ENCODE results near the gene ATP8A2.

DNA sequence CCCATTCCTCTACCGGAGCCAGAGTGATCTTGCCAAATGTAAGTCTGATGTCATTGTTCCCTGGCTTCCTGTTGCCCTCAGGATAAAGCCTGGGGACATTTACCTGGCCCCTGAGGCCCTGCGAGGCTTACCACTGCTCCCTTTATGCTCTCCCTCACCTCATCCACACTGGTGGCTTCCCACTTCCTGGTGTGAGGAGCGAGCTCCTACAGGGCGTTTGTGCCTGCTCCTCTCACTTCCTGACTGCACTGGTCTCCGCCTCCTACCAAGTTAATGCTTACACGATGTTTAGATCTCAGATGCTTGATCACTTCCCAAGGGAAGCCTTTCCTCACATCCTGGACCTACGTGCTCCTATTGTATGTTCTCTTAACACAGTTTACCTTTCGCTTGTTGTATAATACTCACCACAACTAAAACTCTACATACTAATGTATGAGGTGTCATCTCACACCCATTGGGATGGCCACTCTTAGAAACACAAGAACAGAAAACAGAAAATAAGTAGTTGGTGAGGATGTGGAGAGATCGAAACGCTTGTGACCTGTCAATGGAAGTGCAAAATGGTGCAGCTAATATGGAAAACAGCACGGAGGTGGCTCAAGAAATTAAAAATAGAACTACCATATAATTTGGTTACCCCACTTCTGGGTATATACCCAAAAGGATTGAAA is 502.4 kb downstream of the ATP8A2 start:
- TF ChIP-seq GABPA (IDR thresholded peaks at IDR 0.05 in 1 of 2, conservative IDR thresholded peaks at IDR 0.05 in 1 of 2) (no peak), EGR1 (IDR thresholded peaks at IDR 0.05; ENCODE audit: low read depth in 2 of 2) (no peak), TAF1 (conservative IDR thresholded peaks at IDR 0.05) (no peak), SP1 (IDR thresholded peaks at IDR 0.05) (no peak), RAD21 (IDR thresholded peaks at IDR 0.05) (no peak), YY1 (IDR thresholded peaks at IDR 0.05) (no peak), HNF4A (conservative IDR thresholded peaks at IDR 0.05) (no peak), JUND (IDR thresholded peaks at IDR 0.05) (no peak)
- TF ChIP-seq, protein P1, sequence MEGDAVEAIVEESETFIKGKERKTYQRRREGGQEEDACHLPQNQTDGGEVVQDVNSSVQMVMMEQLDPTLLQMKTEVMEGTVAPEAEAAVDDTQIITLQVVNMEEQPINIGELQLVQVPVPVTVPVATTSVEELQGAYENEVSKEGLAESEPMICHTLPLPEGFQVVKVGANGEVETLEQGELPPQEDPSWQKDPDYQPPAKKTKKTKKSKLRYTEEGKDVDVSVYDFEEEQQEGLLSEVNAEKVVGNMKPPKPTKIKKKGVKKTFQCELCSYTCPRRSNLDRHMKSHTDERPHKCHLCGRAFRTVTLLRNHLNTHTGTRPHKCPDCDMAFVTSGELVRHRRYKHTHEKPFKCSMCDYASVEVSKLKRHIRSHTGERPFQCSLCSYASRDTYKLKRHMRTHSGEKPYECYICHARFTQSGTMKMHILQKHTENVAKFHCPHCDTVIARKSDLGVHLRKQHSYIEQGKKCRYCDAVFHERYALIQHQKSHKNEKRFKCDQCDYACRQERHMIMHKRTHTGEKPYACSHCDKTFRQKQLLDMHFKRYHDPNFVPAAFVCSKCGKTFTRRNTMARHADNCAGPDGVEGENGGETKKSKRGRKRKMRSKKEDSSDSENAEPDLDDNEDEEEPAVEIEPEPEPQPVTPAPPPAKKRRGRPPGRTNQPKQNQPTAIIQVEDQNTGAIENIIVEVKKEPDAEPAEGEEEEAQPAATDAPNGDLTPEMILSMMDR (IDR thresholded peaks at IDR 0.05; ENCODE audit: low read depth, low read length, missing input control) = no peak
- TF ChIP-seq, protein P2, sequence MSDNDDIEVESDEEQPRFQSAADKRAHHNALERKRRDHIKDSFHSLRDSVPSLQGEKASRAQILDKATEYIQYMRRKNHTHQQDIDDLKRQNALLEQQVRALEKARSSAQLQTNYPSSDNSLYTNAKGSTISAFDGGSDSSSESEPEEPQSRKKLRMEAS (IDR thresholded peaks at IDR 0.05) = no peak
- TF ChIP-seq, protein P3, sequence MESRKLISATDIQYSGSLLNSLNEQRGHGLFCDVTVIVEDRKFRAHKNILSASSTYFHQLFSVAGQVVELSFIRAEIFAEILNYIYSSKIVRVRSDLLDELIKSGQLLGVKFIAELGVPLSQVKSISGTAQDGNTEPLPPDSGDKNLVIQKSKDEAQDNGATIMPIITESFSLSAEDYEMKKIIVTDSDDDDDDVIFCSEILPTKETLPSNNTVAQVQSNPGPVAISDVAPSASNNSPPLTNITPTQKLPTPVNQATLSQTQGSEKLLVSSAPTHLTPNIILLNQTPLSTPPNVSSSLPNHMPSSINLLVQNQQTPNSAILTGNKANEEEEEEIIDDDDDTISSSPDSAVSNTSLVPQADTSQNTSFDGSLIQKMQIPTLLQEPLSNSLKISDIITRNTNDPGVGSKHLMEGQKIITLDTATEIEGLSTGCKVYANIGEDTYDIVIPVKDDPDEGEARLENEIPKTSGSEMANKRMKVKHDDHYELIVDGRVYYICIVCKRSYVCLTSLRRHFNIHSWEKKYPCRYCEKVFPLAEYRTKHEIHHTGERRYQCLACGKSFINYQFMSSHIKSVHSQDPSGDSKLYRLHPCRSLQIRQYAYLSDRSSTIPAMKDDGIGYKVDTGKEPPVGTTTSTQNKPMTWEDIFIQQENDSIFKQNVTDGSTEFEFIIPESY (IDR thresholded peaks at IDR 0.05) = no peak
- TF ChIP-seq, protein P4, sequence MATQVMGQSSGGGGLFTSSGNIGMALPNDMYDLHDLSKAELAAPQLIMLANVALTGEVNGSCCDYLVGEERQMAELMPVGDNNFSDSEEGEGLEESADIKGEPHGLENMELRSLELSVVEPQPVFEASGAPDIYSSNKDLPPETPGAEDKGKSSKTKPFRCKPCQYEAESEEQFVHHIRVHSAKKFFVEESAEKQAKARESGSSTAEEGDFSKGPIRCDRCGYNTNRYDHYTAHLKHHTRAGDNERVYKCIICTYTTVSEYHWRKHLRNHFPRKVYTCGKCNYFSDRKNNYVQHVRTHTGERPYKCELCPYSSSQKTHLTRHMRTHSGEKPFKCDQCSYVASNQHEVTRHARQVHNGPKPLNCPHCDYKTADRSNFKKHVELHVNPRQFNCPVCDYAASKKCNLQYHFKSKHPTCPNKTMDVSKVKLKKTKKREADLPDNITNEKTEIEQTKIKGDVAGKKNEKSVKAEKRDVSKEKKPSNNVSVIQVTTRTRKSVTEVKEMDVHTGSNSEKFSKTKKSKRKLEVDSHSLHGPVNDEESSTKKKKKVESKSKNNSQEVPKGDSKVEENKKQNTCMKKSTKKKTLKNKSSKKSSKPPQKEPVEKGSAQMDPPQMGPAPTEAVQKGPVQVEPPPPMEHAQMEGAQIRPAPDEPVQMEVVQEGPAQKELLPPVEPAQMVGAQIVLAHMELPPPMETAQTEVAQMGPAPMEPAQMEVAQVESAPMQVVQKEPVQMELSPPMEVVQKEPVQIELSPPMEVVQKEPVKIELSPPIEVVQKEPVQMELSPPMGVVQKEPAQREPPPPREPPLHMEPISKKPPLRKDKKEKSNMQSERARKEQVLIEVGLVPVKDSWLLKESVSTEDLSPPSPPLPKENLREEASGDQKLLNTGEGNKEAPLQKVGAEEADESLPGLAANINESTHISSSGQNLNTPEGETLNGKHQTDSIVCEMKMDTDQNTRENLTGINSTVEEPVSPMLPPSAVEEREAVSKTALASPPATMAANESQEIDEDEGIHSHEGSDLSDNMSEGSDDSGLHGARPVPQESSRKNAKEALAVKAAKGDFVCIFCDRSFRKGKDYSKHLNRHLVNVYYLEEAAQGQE (IDR thresholded peaks at IDR 0.05) = no peak
- TF ChIP-seq, protein P5, sequence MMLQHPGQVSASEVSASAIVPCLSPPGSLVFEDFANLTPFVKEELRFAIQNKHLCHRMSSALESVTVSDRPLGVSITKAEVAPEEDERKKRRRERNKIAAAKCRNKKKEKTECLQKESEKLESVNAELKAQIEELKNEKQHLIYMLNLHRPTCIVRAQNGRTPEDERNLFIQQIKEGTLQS (IDR thresholded peaks at IDR 0.05) = no peak

Measured in liver (tissue), 3 donors.